Measurements from ENCODE around the gene FAM227A. TPM values are rescaled to one million over a fixed set of nuclear protein-coding genes. Genes with fewer than 3 reads are reported as not detected.
"Not testable (repeated sequence)": the region's sequence is repeated elsewhere in the genome, so short reads cannot be mapped to it uniquely, and the experiment has no call there.

The FAM227A gene
- total RNA-seq, 1 donor from 2014 or later: 5.6 TPM

DNA sequence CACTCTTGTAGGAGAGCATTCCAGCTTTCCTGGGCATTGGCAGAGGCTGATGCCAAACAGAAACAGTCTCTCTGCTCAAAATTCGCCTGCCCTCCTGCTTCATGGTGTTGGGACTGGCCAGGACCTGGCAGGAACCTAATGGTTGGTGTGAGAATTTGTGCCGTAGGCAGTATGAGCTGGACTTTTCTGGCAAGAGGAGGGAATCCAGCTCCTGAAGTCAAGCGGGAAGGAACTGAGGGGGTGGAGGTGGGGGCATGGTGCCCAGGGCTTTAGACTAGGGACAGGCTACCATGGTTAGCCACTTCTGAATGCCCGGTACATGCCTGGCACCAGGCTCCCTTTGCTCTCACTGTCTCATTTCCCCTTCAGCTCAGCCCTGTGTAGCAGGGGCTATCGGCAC, 18.7 kb upstream of the FAM227A start:
- no peak for DNase-seq (ENCODE audit: low read depth)

DNA sequence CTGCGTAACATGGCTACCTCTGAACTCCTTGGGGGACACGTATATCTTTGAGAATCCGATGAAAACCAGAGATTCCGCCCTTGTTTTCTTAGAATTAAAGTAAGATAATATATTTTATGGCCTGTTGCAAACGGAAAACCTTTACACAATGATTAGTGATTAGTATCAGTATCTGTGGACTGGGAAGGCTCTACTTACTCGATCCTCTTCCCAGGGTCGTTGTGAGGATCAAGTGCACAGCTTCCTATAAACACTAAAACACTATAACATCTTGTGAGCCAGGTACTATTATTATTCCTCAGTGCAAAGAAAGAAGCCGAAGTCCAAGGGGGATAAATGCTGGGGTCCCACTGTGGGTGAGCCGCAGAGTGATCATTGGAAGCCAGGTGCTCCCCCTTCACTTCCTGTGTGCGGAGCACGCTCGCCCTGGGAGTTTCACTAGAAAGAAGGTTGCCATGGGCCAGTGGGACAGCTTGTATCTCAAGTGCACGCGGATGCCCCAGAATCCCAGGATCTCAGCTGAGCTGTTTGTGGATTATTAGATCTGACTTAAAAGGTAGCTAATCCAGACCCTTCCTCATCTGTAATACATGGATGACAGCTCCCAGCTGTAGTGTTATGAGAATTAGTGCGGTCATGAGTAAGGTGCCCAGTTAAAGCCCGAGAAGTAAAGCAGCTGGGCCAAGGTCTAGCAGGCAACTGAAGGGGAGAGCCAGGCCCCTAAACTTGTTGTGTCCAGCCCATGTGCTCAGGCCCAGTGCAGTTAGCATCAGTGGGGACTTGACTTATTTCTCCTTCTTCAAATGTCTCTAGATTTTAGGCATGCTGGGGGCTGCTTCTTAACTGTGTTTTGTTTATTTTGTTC, 1.1 kb upstream of the FAM227A start:
- DNase-seq (ENCODE audit: low read depth): peak; percentile 13

DNA sequence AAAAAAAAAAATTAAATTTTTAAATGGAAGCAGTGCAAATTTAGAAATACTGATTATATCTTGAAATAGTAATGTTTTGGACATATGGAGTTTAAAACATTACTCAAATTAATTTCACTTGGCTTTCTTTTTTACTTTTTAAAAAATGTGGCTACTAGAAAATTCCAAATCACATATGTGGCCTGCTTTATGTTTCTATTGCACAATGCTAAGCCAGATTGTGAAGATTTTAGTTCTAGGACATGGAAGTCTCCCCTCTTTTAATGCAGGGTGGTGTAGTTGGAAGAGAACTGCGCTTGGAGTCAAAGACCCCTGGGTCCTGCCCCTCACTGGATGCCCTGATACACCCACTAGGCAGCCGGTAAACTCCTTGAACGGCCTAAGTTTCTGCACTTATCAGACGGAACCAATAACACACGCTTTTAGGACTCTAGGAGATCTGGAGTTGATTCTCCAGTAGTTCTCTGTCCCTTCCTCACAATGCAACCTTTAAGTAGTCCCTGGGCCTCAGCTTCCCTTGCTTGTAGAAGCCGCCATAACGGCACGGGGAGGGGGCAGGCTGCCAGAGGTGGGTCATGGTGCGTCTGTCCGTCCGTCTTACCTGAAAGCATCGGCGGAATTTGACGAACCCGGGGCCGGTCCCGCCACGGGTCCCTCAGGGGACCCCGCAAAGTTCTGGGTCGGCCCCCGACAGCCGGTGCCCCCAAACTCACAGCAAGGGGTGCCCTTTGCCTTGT, 505 bp downstream of the FAM227A start:
- no peak for DNase-seq (ENCODE audit: low read depth)

DNA sequence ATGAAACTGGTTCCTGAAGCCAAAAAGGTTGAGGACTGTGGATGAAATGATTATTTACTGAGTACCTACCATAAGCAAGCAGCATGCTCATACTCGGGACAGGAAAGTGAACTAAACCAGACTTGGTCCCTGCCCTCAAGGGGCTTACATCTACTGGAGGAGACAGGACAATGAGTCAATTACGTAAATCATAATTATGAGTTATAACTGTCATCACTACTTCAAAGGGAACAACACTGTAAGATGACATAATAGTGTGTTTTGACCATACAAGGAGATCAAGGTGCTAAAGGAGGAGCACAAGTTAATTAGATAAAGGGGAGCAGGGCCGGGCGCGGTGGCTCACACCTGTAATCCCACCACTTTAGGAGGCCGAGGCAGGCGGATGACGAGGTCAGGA, 2.5 kb downstream of the FAM227A start:
- DNase-seq (ENCODE audit: low read depth): no peak

DNA sequence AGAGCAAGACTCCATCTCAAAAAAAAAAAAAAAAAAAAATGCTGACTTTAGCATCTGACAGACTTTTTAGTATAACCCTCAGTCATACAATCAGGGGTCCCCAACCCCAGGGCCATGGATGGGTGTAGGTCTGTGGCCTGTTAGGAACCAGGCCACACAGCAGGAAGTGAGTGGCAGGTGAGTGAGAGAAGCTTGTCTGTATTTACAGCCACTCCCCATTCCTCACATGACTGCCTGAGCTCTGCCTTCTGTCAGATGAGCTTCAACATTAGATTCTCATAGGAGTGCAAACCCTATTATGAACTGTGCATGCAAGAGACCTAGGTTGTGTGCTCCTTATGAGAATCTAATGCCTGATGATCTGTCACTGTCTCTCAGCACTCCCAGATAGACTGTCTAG, 3.3 kb downstream of the FAM227A start:
- DNase-seq (ENCODE audit: low read depth): no peak

DNA sequence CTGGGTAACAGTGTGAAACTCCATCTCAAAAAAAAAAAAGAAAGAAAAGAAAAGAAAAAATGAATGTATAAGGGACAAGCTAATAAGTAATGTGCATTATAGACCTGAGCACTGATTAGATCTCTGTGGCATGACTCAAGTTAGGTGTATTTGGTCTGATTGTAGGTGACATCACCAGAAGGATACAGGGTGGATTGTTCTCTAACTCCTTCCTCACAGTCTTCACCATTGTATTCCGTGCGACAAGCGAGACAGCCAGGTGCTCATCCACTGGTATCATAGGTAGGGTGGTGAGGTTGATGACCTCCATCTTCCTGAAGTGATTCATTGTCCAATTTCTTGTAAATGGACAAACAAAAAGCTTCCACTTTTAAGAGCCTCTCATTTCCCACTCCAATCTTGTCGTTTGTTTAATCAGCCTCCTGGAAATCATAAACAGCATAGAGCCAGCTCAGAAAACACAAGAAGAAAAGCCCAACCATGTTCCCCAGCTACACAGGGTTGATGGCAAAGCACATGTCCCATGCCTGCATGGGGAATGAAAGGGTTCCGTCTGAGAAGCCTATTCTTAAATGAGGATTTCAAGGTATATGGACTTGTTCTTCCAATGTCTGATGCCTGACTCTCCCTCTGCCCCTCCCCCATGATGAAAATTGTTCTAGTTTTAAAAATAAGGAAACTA, 6.2 kb downstream of the FAM227A start:
- DNase-seq (ENCODE audit: low read depth): no peak

DNA sequence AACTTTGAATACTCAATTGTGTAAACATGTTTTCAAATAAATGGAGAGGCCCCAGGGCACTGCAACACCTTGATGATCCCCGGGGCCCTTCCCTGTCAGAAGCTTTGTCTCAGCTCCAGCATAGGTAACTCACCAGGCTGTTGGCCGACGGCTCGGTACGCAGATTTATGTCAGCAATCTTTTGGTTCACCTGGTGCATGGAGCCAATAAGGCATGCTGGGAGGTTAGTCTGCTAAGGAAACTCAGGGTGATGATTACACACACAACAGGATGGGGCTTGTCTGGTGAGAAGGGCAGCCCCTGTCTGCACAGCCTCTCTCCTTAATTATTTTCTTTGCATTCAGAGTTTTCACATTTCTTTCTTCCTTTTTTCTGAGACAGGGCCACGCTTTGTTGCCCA, 10.8 kb downstream of the FAM227A start:
- DNase-seq (ENCODE audit: low read depth): no peak

DNA sequence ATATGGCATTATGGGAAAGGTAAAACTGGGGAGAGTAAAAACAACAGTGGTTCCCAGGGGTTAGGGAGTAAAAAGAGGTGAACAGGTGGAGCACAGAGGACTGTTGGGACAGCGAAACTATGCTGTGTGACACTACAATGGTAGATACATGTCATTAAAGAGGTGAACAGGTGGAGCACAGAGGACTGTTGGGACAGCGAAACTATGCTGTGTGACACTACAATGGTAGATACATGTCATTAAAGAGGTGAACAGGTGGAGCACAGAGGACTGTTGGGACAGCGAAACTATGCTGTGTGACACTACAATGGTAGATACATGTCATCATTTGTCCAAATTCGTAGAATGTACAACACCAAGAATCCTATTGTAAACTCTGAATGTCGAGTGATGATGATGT, 11.9 kb downstream of the FAM227A start:
- not testable (repeated sequence) for DNase-seq (ENCODE audit: low read depth)

DNA sequence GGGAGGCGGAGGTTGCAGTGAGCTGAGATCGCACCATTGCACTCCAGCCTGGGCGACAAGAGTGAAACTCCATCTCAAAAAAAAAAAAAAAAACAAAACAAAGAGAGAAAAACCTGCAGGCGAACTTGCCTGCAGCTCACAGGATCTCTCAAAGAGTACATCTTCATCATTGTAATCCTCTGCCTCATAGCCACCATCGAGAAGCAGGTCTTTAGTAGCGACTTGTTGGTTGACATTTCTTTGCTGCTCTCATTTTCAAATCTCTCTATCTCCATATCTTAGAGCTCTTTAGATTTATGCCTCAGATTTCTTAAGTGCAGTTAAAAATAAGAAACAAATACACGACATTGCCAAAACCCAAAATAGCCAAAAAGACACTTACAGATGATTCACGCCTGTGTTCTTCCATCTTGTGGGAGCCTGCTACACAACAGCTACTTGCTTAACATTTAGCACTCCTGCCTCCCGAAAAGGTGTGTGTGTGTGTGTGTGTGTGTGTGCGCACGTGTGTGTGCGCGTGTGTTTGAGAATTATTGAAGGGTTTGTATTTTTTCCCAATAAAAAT, 14.6 kb downstream of the FAM227A start:
- no peak for DNase-seq (ENCODE audit: low read depth)

DNA sequence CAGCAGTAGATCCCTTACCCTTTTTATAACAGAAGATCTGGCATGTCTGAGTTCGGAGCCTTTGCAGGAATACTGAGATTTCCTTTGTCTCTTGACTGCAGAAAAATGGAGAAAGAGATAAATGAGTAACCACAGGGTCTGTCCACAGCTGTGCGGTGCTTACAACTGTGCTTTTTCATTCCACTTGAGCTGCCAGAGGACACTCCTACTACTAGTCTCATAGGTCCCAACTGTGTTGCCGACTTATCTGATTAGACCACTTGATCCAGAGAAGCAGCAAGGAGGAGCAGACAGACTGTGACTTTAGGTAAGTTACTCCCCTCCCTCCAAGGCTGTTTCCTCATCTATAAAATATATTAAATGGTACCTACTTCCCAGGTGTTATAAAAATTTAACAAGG, 17.5 kb downstream of the FAM227A start:
- DNase-seq (ENCODE audit: low read depth): peak; percentile 40

DNA sequence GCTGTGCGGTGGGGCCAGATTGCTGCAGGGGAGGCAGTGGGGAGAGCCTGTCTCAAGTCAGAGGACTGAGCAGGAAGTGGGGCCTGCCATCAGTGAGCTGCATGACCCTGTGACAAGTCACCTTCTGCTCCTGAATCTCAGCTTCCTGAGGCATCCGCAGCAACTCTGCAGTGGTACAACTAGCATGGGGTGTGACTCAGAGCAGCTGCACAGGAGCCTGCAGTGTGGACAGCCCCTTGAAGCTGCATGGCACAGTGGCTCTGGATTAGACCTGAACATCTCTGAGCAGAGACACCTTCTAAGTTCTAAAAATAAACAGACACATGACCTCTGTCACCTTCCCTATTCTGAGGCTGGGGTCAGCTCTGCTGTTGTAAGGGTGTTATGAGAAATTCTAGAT, 18.0 kb downstream of the FAM227A start:
- peak; percentile 50 for DNase-seq (ENCODE audit: low read depth)

DNA sequence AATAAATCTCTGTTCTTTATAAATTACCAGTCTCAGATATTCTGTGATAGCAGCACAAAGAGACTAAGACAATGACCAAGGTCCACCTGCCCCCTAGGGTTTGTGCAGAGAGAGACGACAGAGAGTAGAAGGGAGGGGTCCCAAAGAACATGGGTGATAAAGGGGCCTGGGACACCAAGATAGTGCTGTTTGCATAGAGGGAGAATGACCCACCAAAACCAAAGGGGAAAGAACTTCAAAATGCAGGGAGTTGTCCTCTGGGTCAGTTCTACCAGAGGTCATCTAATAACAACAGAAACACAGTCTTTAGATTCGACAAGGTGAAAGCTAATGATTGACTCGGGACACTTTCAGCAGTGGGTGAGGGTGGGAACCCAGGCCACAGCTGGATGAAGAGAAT, 23.7 kb downstream of the FAM227A start:
- DNase-seq (ENCODE audit: low read depth): no peak

DNA sequence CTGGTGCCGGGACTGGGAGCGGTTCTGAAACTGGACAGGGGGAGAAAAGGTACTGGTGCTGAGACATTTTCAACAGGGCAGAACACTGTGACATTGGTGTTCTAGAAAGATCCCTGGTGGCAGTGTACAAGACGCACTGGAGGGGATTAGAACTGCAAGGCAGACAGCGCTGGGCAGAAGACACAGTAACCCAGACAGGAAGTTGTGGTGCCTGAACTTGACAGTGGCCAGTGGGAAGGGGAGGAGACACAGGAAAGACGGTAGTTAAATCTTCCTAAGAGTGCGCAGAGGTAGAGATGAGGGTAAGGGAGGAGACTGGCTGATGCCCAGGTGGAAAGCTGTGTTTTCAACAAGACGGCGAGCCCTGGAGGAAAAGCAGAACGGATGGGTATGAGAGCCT, 24.5 kb downstream of the FAM227A start:
- DNase-seq (ENCODE audit: low read depth): no peak

DNA sequence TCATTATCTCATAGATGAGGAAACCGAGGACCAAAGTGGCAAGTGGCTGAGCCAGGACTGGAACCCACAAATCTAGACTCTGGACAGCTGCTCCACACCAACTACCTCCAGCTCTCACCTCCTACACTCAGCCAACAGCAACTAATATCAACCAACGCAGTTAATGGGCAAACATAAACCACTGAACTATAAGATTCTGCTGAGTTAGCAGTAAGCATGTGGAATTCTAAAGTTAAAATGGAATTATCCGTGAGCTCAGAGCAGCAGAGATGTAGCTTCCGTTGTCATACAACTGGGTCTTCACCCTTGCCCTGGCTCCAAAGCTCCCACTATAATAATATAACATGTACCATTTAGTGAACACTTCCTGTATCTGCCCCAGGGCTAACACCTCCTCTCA, 27.1 kb downstream of the FAM227A start:
- no peak for DNase-seq (ENCODE audit: low read depth)

DNA sequence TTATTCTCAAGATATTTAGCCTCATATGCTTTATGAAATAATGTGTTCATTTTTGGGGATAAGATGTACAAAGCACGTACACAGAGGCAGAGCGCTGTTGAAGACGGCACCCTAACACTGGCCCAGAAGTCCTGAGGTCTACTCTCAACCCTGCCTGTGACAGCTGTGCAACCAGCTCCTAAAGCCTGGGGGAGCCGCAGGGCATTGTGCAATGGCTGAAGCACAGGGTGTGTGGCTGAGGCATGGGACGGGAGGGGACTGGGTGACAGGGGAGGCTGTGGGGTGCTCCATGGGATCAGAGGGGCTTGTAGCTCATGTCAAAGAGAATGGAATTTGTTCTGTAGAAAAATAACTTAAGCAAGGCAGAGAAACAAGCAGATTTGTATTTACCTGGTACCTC, 27.7 kb downstream of the FAM227A start:
- peak; percentile 13 for DNase-seq (ENCODE audit: low read depth)

DNA sequence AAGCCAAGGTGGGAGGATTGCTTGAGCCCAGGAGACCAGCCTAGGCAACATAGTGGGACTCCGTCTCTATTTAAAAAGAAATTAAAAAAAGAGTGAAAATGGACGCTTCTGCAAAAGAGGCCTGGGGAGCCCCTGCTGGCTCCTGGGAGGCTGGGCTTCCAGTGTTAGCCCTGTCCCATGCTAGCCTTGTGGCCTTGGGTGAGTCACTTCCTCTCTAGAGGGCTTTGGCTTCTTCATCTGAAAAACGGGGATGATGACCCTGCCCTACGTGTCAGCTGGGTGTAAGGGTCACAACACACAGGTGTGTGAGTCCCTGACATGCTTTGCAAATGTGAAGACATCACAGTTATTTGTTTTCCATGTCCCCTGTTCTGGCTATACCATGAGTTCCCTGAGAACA, 32.8 kb downstream of the FAM227A start:
- no peak for DNase-seq (ENCODE audit: low read depth)

DNA sequence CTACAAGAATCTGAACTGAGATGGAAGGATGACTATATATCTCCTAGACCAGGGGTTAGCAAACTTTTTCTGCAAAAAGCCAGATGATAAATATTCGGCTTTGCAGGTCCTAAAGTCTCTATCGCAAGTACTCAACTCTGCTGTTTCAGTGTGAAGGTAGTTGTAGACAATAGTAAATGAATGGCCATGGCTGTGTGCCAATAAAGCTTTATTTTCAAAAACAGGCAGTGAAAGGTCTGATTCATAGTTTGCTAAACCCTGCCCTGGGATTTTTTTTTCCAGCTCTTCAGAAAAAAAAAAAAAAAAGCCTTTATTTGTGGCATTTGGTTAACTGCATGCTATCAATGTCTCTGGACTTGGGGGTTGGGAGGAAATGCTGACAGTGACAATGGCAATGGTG, 37.5 kb downstream of the FAM227A start:
- DNase-seq (ENCODE audit: low read depth): no peak

DNA sequence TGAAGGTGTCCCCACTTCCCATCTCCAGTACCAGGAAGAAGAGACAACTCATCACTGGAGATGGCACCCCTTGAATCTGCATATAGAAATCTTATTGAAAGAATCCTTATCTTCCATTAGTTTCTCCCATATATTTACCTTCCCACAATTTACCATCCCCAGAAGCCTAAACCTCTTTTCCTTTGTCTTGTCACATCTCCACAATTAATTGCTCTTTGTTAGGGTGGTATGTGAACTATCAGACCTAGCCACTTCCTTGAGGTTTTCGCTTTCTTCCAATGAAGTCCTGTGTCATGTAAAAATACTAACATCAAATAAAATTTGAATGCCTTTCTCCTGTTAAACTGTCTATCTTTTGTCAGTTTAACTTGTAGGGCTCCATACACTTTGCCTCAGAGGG, 37.9 kb downstream of the FAM227A start:
- DNase-seq (ENCODE audit: low read depth): no peak

DNA sequence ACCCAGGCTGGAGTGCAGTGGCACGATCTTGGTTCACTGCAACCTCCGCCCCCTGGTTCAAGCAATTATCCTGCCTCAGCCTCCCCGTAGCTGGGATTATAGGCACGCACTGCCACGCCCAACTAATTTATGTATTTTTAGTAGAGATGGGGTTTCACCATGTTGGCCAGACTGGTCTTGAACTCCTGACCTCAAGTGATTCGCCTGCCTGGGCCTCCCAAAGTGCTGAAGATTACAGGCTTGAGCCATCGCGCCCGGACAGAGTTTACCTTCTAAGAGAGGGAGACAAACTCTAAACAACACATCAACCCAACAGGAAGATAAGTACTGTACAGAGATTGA, 41.2 kb downstream of the FAM227A start:
- DNase-seq (ENCODE audit: low read depth): not testable (repeated sequence)

DNA sequence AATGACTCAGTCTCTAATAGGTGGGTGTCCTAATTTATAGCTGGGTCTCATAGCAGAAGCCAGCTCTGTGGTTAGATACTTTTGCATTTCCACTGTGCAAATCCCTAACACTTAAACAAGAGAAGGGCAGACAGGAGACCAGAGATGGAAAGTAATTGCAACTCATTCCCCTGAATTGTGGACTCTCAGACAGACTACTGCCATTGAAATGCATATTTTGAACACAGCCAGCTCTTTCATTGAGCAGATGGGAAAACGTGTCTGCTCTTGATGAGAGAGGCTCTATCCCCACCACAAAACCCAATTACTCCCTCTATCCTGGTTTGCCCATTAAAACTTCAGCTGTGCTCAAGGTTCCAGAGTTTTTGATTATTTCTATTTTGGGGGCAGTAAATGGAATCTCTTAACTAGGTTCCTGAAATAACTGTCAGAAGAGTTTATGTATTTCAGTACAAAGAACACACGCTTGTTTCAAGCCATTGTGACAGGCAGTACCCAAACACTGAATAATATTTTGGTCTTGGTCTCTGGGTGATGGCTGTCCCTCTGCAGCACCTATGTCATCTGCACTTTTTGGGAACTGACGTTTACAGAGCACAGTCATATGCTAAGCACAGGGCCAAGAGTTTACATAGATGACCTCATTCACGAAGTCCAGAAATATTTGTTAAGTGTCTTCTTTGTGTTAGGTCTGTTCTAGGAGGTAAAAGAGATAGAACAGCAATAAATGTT, 41.7 kb downstream of the FAM227A start:
- peak; percentile 53 for DNase-seq (ENCODE audit: low read depth)

DNA sequence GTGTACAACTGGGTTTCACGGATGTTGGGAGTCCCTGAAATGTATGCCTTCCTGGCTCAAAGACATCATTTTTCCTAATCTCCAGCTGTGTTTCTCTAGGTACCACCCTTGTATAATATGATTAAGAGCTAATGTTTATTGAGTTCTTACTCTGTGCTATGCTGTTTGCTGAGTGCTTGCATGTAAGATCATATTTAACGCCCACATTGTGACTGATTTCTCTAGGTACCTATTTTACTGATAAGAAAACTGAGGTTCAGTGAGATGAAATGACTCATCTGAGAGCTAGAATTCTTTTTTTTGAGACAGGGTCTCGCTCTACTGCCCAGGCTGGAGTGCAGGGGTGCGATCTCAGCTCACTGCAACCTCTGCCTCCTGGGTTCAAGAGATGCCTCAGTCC, 42.6 kb downstream of the FAM227A start:
- no peak for DNase-seq (ENCODE audit: low read depth)
